Endothelial cell of umbilical vein (primary cell): ENCODE results near the gene MIR17HG. TPM values are rescaled to one million over a fixed set of nuclear protein-coding genes. Genes with fewer than 3 reads are reported as not detected.

ENCODE experiments used
- BruUV-seq: library from RNA; stranded (reverse); fragments of 400-500 nt; replicated peaks from 2 replicates; lab custom pipeline; 2021; lab: Mats Ljungman, UMichigan
- CTCF ChIA-PET: fragments of 300-600, 350-600 bp; sonication (Branson Sonifier 250); formaldehyde crosslinking; loops from one replicate; lab custom pipeline; 2021; ENCODE audit warnings: antibody characterized with exemption, inconsistent platforms; lab: Charles Lee
- POLR2A ChIA-PET: fragments of 300-600, 350-600 bp; sonication (Branson Sonifier 250); formaldehyde crosslinking; loops from one replicate; lab custom pipeline; 2021; ENCODE audit warnings: antibody characterized with exemption, inconsistent platforms; lab: Charles Lee
- DNase-seq: peaks from one replicate; pipeline ENCODE4 v3.0.0-alpha.2; 2011; ENCODE audit warnings: low read depth, low spot score
- FAIRE-seq: peaks from 2 replicates; lab custom pipeline; 2011; peaks lifted over from hg19 to GRCh38; lab: Jason Lieb, UNC
- H2AFZ ChIP-seq: 2 replicates; pipeline ENCODE4 v1.6.0; 2012; ENCODE audit warnings: low read depth, low read length, control low read depth, inconsistent platforms
- H3K27ac ChIP-seq: 2 replicates; pipeline ENCODE4 v1.5.1; 2011; ENCODE audit warnings: low read depth, mild to moderate bottlenecking, control low read depth, low read length, moderate library complexity; ENCODE audit not compliant: insufficient read depth
- H3K27me3 ChIP-seq, 2 experiments: 2 replicates each; pipeline versions ENCODE4 v1.6.0 to v1.6.1; 2011; ENCODE audit warnings: low read length in 2 of 2, mixed read lengths in 1 of 2; ENCODE audit not compliant: control insufficient read depth in 2 of 2, insufficient read depth in 2 of 2
- H3K36me3 ChIP-seq, 2 experiments: 2 replicates in 1 of 2; 3 replicates in 1 of 2; pipeline ENCODE4 v1.5.1; 2011; ENCODE audit warnings: low read length in 2 of 2, mild to moderate bottlenecking in 1 of 2, moderate library complexity in 1 of 2; ENCODE audit not compliant: control insufficient read depth in 2 of 2, insufficient read depth in 2 of 2; ENCODE audit errors: extremely low read depth in 1 of 2
- H3K4me1 ChIP-seq: 3 replicates; pipeline ENCODE4 v1.5.1; 2011; ENCODE audit warnings: mild to moderate bottlenecking, low read length; ENCODE audit not compliant: control insufficient read depth, insufficient read depth; ENCODE audit errors: extremely low read depth
- H3K4me2 ChIP-seq: 2 replicates; pipeline ENCODE4 v1.6.1; 2011; ENCODE audit warnings: low read length, control low read depth, mixed read lengths; ENCODE audit not compliant: insufficient read depth
- H3K4me3 ChIP-seq, 3 experiments: fragments of 200-600 bp in 1 of 3; sonication (generic), shearing (Covaris generic) in 1 of 3; replicated peaks in 1 of 3; 2 replicates each; pipeline ENCODE4 v1.5.1; 2011 to 2016; ENCODE audit warnings: control low read depth in 3 of 3, low read length in 3 of 3, mild to moderate bottlenecking in 2 of 3, inconsistent platforms in 1 of 3, low read depth in 1 of 3, moderate library complexity in 1 of 3; ENCODE audit not compliant: insufficient read depth in 1 of 3
- H3K79me2 ChIP-seq: 2 replicates; pipeline ENCODE4 v1.6.0; 2012; ENCODE audit warnings: low read length, inconsistent platforms; ENCODE audit not compliant: control insufficient read depth, insufficient read depth
- H3K9ac ChIP-seq: replicated peaks from 2 replicates; pipeline ENCODE3; 2011; ENCODE audit warnings: low read length, control low read depth; ENCODE audit not compliant: insufficient read depth; ENCODE audit errors: extremely low read depth
- H3K9me1 ChIP-seq: replicated peaks from 3 replicates; pipeline ENCODE4 v1.6.0; 2011; ENCODE audit warnings: mild to moderate bottlenecking, low read length; ENCODE audit not compliant: control insufficient read depth, insufficient read depth; ENCODE audit errors: extremely low read depth
- H3K9me3 ChIP-seq: replicated peaks from 2 replicates; pipeline ENCODE4 v1.5.1; 2012; ENCODE audit warnings: low read length, inconsistent platforms; ENCODE audit not compliant: control insufficient read depth, insufficient read depth
- H4K20me1 ChIP-seq: replicated peaks from 2 replicates; pipeline ENCODE3; 2011; ENCODE audit warnings: mild to moderate bottlenecking, low read length; ENCODE audit not compliant: control insufficient read depth, insufficient read depth; ENCODE audit errors: extremely low read depth
- EZH2 ChIP-seq: IDR thresholded peaks from 2 replicates; pipeline ENCODE4 v1.6.1; 2012; ENCODE audit warnings: borderline replicate concordance, low read depth, mild to moderate bottlenecking, moderate library complexity, low read length, inconsistent platforms; ENCODE audit not compliant: severe bottlenecking
- FOS ChIP-seq: IDR thresholded peaks from 2 replicates; pipeline ENCODE4 v1.6.1; 2011; ENCODE audit warnings: mild to moderate bottlenecking, low read length, moderate library complexity, borderline replicate concordance; ENCODE audit not compliant: insufficient read depth
- GATA2 ChIP-seq: IDR thresholded peaks from 2 replicates; pipeline ENCODE4 v1.7.0; 2011; ENCODE audit warnings: low read depth, mild to moderate bottlenecking, moderate library complexity, mixed read lengths, low read length; ENCODE audit not compliant: insufficient read length, insufficient read depth
- JUN ChIP-seq: IDR thresholded peaks from 2 replicates; pipeline ENCODE4 v1.6.1; 2011; ENCODE audit warnings: borderline replicate concordance, low read depth; ENCODE audit not compliant: insufficient read length, insufficient read depth
- MYC ChIP-seq: IDR thresholded peaks from one replicate; pipeline ENCODE4 v1.6.1; 2011; ENCODE audit warnings: mild to moderate bottlenecking, low read depth, low read length
- POLR2A ChIP-seq: IDR thresholded peaks from 2 replicates; pipeline ENCODE4 v1.6.1; 2012; ENCODE audit warnings: low read depth, mild to moderate bottlenecking, control low read depth, low read length
- POLR2AphosphoS5 ChIP-seq: IDR thresholded peaks from 2 replicates; pipeline ENCODE4 v1.6.1; 2012; ENCODE audit warnings: low read depth, mild to moderate bottlenecking, control low read depth, low read length, moderate library complexity; ENCODE audit not compliant: insufficient read depth
- dilution Hi-C: fragments of 300-500 bp; cut with MboI; formaldehyde crosslinking; loops from one replicate; pipeline ENCODE4 v1.15.0; 2019; ENCODE audit warnings: low sequenced_read_pairs; ENCODE audit not compliant: extremely low pct_ligation_motif_present
- intact Hi-C: fragments of 100-400 bp; cut with micrococcal nuclease; formaldehyde crosslinking; loops from one replicate; pipeline ENCODE4 v1.10.0; 2022
- polyA plus RNA-seq, 4 experiments: library from polyadenylated mRNA; depleted of rRNA in 3 of 4; stranded (reverse) in 3 of 4; unstranded in 1 of 4; fragments of >200 nt; gene quantifications; 2 replicates each; pipeline versions ENCODE4 v1.2.1 to v1.2.3, GENCODE V29; 2011 to 2012; ENCODE audit warnings: missing spikeins in 1 of 4
- total RNA-seq: library from RNA; stranded (reverse); gene quantifications from 2 replicates; pipeline ENCODE4 v1.2.3, GENCODE V29; 2021
- TF ChIP-seq, protein P1 (sequence below), 2 donors: IDR thresholded peaks; 1 replicate in 1 of 2; 2 replicates in 1 of 2; pipeline ENCODE4 v1.5.1; 2011; ENCODE audit warnings: low read length in 2 of 2, mild to moderate bottlenecking in 2 of 2, moderate library complexity in 2 of 2, control low read depth in 1 of 2, inconsistent platforms in 1 of 2, low read depth in 1 of 2; ENCODE audit not compliant: insufficient read depth in 1 of 2; ENCODE audit errors: extremely low read depth in 1 of 2
- TF ChIP-seq, protein P2 (sequence below): IDR thresholded peaks from 2 replicates; pipeline ENCODE4 v1.6.1; 2011; ENCODE audit not compliant: insufficient read depth, insufficient read length

The MIR17HG gene
- total and polyA plus RNA-seq, 2 donors (not counting 3 experiments of a cell fraction or from before 2014, with no cell fraction given) = 1.8 to 9.5 TPM

GRCh38 chr13:91298060-91298459 is 49.4 kb upstream of the MIR17HG start:
- no peaks in the 10 kb centered on the region for H3K9me3 ChIP-seq
- peaks cover 2 to 7% of the 10 kb centered on the region in 2 experiments for H3K27me3 ChIP-seq
- TF ChIP-seq GATA2 = no peak
- TF ChIP-seq, protein P1, sequence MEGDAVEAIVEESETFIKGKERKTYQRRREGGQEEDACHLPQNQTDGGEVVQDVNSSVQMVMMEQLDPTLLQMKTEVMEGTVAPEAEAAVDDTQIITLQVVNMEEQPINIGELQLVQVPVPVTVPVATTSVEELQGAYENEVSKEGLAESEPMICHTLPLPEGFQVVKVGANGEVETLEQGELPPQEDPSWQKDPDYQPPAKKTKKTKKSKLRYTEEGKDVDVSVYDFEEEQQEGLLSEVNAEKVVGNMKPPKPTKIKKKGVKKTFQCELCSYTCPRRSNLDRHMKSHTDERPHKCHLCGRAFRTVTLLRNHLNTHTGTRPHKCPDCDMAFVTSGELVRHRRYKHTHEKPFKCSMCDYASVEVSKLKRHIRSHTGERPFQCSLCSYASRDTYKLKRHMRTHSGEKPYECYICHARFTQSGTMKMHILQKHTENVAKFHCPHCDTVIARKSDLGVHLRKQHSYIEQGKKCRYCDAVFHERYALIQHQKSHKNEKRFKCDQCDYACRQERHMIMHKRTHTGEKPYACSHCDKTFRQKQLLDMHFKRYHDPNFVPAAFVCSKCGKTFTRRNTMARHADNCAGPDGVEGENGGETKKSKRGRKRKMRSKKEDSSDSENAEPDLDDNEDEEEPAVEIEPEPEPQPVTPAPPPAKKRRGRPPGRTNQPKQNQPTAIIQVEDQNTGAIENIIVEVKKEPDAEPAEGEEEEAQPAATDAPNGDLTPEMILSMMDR (IDR thresholded peaks at IDR 0.05; ENCODE audit: extremely low read depth in 1 of 2, insufficient read depth in 1 of 2, low read depth in 1 of 2, low read length in 2 of 2) = no peak
- no peak for TF ChIP-seq POLR2A
- TF ChIP-seq, protein P2, sequence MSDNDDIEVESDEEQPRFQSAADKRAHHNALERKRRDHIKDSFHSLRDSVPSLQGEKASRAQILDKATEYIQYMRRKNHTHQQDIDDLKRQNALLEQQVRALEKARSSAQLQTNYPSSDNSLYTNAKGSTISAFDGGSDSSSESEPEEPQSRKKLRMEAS = no peak
- no peak for TF ChIP-seq MYC
- TF ChIP-seq EZH2 = no peak
- no peak for TF ChIP-seq POLR2AphosphoS5
- no peak for TF ChIP-seq FOS
- no peak for TF ChIP-seq JUN
- POLR2A ChIA-PET = no interaction called here
- no peak overlapping the region for H3K4me2 ChIP-seq
- no TSS peak for BruUV-seq
- dilution Hi-C loops = no loop called here
- no peak overlapping the region for H3K4me3 ChIP-seq
- DNase-seq (no peak), FAIRE-seq (no peak)
- no peaks in the 10 kb centered on the region for H3K9me1 ChIP-seq
- no peak overlapping the region for H3K27ac ChIP-seq
- H3K9ac ChIP-seq = no peak overlapping the region
- H4K20me1 ChIP-seq = no peaks in the 10 kb centered on the region
- H2AFZ ChIP-seq = no peak overlapping the region
- no peaks in the 10 kb centered on the region for H3K36me3 ChIP-seq
- CTCF ChIA-PET = no interaction called here
- H3K4me1 ChIP-seq = no peaks in the 10 kb centered on the region
- H3K79me2 ChIP-seq = no peaks in the 10 kb centered on the region
- intact Hi-C loops = no loop called here
